ENCODE results near the gene EIF4EBP2. TPM values are rescaled to one million over a fixed set of nuclear protein-coding genes. Genes with fewer than 3 reads are reported as not detected.

EIF4EBP2 gene
- total RNA-seq, 1 donor from 2014 or later = 47.4 TPM

DNA sequence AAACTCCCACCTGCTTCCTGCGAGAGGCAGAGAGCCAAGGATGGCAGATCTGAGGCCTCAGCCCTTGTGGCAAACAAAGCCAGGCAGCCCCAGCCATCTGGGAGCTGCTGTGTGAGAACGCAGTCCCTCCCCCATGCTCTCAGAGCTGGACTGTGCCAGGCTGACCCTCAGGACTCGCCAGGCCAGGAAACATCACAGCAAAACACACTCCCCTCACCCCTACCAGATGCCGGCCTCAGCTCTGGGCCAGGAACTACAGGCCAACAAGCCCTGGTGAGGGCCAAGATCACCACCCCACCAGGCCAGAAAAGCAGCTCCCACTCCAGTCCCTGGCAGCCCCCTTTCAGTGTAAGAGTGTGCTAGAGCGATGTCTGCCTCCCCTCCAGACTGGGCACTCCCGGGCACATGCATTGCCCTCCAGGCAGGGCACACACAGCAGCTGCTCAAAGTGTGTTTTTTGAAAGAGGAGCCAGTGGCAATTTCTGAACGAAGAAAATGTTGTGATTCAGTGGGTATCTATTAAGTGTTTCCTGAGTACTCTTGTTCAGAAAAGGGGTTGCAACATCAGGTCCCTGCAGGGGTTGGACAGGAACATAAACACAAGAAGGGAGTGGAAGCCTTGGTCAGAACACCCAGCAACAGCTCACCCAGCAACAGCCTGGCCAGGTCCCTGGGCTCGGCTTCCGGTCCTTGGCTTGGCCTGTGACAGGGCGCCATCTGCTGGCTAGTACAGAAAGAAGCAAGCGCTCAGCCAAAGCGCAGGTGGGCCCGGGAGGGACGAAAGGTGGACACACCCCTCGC, 39.8 kb upstream of the EIF4EBP2 start:
- intact Hi-C loops (cut with DNase I) = loop anchor here (2.0 kb wide), 1 partner anchor 143 kb away; no protein-coding TSS in a partner anchor

GRCh38 chr10:70364772-70365091, 39.2 kb upstream of the EIF4EBP2 start:
- no peak for DNase-seq (ENCODE audit: extremely low spot score in 2 of 2)
- Histone ChIP-seq H3K27me3 (no peaks in the 10 kb centered on the region), H3K9me3 (no peaks in the 10 kb centered on the region), H3K36me3 (no peaks in the 10 kb centered on the region), H3K27ac (peak overlapping the region; percentile 89), H3K4me1 (peaks cover 23% of the 10 kb centered on the region), H3K4me3 (no peak overlapping the region)
- TF ChIP-seq POLR2A (IDR thresholded peaks at IDR 0.05) (no peak), CTCF (IDR thresholded peaks at IDR 0.05) (no peak), POLR2AphosphoS5 (IDR thresholded peaks at IDR 0.05; ENCODE audit: insufficient read depth in 1 of 2, low read depth in 1 of 2) (no peak)
- intact Hi-C loops (cut with DNase I) = loop anchor here (2.0 kb wide), 1 partner anchor 144 kb away; no protein-coding TSS in a partner anchor

More for the DNA sequence above, 39.8 kb upstream of the EIF4EBP2 start:
- peak overlapping the region; percentile 89 for H3K27ac ChIP-seq
- DNase-seq (ENCODE audit: extremely low spot score in 2 of 2) = peak in 1 of 2 donors; percentile 98
- H3K36me3 ChIP-seq = no peaks in the 10 kb centered on the region
- no peaks in the 10 kb centered on the region for H3K9me3 ChIP-seq
- H3K4me1 ChIP-seq = peaks cover 23% of the 10 kb centered on the region
- TF ChIP-seq POLR2A (IDR thresholded peaks at IDR 0.05) (no peak), POLR2AphosphoS5 (IDR thresholded peaks at IDR 0.05; ENCODE audit: insufficient read depth in 1 of 2, low read depth in 1 of 2) (peak; percentile 84 to 88), CTCF (IDR thresholded peaks at IDR 0.05) (peak; percentile 91 to 97 (median 92))
- H3K27me3 ChIP-seq = no peaks in the 10 kb centered on the region
- H3K4me3 ChIP-seq = peak overlapping the region in 1 of 2 donors; percentile 39

GRCh38 chr10:70367195-70367796, 36.6 kb upstream of the EIF4EBP2 start:
- H3K9me3 ChIP-seq = no peaks in the 10 kb centered on the region
- no peaks in the 10 kb centered on the region for H3K27me3 ChIP-seq
- H3K4me3 ChIP-seq = no peak overlapping the region
- DNase-seq (ENCODE audit: extremely low spot score in 2 of 2) = no peak
- peaks cover 21% of the 10 kb centered on the region for H3K4me1 ChIP-seq
- H3K36me3 ChIP-seq = no peaks in the 10 kb centered on the region
- peak overlapping the region; percentile 39 for H3K27ac ChIP-seq
- intact Hi-C loops (cut with DNase I) = no loop called here
- no peak for TF ChIP-seq POLR2AphosphoS5 (IDR thresholded peaks at IDR 0.05; ENCODE audit: insufficient read depth in 1 of 2, low read depth in 1 of 2)
- no peak for TF ChIP-seq CTCF (IDR thresholded peaks at IDR 0.05)
- TF ChIP-seq POLR2A (IDR thresholded peaks at IDR 0.05) = no peak

GRCh38 chr10:70368774-70369482, 35.0 kb upstream of the EIF4EBP2 start:
- H3K4me1 ChIP-seq = peaks cover 4% of the 10 kb centered on the region
- H3K4me3 ChIP-seq = no peak overlapping the region
- intact Hi-C loops (cut with DNase I) = no loop called here
- no peaks in the 10 kb centered on the region for H3K36me3 ChIP-seq
- H3K27ac ChIP-seq = no peak overlapping the region
- H3K9me3 ChIP-seq = no peaks in the 10 kb centered on the region
- DNase-seq (ENCODE audit: extremely low spot score in 2 of 2) = no peak
- H3K27me3 ChIP-seq = no peaks in the 10 kb centered on the region
- TF ChIP-seq POLR2A (IDR thresholded peaks at IDR 0.05) = no peak
- no peak for TF ChIP-seq CTCF (IDR thresholded peaks at IDR 0.05)
- TF ChIP-seq POLR2AphosphoS5 (IDR thresholded peaks at IDR 0.05; ENCODE audit: insufficient read depth in 1 of 2, low read depth in 1 of 2) = no peak
